ENCODE measurements around the gene VPS13D.

Gene VPS13D, protein sequence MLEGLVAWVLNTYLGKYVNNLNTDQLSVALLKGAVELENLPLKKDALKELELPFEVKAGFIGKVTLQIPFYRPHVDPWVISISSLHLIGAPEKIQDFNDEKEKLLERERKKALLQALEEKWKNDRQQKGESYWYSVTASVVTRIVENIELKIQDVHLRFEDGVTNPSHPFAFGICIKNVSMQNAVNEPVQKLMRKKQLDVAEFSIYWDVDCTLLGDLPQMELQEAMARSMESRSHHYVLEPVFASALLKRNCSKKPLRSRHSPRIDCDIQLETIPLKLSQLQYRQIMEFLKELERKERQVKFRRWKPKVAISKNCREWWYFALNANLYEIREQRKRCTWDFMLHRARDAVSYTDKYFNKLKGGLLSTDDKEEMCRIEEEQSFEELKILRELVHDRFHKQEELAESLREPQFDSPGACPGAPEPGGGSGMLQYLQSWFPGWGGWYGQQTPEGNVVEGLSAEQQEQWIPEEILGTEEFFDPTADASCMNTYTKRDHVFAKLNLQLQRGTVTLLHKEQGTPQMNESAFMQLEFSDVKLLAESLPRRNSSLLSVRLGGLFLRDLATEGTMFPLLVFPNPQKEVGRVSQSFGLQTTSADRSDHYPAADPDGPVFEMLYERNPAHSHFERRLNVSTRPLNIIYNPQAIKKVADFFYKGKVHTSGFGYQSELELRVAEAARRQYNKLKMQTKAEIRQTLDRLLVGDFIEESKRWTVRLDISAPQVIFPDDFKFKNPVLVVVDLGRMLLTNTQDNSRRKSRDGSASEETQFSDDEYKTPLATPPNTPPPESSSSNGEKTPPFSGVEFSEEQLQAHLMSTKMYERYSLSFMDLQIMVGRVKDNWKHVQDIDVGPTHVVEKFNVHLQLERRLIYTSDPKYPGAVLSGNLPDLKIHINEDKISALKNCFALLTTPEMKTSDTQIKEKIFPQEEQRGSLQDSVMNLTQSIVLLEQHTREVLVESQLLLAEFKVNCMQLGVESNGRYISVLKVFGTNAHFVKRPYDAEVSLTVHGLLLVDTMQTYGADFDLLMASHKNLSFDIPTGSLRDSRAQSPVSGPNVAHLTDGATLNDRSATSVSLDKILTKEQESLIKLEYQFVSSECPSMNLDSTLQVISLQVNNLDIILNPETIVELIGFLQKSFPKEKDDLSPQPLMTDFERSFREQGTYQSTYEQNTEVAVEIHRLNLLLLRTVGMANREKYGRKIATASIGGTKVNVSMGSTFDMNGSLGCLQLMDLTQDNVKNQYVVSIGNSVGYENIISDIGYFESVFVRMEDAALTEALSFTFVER (N-terminal part only)

DNA sequence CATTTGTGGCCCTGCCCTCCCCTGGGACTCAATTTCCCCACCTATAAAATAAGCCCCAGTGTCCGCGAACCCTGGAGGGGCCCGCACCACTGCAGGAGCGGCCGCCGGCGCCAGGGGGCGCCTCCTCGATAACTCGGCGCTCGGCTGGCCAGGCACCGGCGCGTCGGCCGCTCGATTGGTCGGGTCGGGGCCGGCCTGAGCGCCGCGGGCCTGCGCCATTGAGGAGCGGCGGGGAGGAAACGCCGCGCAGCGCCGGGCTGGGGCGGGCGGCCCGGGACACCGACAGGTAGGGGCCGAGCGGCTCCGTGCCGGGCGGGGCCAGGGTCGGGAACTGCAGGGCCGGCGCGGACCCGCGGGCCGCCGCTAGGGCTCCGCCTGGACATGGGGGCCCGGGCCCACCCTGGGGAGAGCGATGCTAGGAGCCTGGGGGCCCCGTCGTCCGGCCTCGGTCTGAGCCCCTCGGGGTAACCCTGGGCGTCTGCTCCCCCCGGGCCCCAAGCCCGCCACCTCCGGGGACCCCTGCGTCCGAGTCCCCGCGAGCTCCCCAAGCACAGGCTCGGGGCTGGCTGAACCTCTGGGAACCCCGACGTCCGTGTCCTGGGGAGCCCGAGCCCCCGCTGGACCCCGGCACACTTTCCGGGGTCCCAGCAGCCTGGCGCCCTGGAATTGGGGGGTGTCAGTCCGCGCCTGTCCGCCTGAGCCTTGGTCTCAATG, at the start of gene VPS13D:
Gene VPS13D, plus strand, starts transcription at position 196 of the 714 bp plus-strand sequence. CDS start 4,237 bp downstream, outside the sequence.
- DNase-seq, result peak; percentile 91

DNA sequence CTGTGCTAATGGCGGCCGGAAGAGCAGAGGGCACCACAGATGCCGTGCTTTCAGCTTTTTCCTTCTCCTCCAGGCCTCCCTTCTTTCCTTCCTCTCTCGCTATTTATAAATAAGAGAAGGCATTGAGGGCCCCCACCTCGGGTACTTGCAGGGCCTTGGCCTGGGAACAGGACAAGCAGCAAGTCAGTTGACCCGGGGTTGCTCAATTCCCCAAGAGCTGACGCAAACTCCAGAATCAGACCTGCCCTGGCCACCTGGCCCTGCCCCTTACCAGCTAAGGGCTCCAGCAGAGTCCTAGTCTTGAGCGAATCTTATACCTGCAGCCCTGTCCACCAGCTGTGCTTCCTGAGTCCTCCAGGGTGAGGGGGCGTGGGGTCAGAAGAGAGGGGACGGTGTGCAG, 49.5 kb upstream of the VPS13D start:
- DNase-seq, result no peak

DNA sequence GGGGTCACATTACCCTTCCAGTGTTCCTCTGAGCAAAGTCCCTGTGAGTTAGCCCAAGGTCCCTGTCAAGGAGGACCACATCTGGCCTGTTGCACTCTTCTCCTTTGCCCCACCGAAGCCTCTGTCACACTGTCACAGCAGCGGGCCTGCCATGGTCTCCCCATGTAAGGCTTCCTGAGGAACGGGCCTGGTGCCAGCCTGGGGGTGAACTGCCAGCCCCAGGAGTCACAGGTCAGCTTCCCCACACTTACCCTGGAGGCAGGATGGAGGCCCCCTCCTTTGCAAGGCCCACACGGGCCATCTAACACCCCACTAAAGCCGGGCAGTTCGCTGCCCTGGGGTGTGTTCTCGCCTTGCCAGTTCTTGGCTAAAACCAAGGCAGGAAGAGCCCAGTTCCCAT, 48.9 kb upstream of the VPS13D start:
- no peak for DNase-seq

DNA sequence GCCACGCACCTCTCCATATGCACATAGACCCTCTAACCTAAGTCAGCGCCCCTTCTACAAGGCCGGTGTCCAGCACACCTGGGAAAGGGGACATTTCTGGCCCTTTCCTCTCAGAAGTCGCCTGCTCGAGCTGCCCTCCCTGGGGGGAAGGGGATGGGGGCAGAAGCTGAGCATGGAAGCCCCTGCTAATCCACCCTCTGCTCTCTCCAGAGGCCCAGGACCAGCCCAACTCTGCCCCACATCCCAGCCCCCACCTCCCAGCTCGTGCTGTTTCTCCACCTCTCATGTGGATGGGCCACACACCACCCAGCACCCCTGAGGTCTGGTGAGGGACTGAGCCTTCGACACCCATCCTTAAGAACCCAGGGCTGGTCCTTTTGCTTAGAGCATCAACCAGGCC, 48.3 kb upstream of the VPS13D start:
- DNase-seq, result no peak

DNA sequence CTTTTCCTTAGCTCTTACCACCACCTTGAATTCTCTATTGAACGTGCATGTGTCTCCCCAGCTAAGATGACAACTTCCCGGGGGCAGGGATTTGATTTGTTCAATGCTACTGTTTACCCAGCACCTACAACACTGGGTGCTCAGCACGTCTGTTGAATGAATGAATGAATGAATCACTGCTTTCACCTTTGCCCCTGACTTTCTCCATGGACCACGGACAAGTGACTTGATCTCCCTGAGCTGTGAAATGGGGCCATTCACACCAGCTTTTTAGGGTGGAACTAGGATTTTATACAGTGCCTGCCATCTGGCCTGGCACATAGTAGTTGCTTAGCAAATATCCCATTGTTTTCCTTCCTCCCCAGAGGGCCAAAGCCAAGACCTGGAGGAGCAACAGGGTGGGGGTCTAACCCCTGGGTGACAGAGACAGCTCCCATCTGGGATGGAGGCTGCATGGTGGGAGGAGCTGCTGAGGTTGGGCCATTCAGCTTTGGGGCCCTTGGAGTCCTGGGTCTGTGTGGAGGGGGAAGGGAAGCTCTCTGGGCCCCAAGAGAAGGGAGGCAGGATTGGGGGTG, 47.3 kb upstream of the VPS13D start:
- no peak for DNase-seq

DNA sequence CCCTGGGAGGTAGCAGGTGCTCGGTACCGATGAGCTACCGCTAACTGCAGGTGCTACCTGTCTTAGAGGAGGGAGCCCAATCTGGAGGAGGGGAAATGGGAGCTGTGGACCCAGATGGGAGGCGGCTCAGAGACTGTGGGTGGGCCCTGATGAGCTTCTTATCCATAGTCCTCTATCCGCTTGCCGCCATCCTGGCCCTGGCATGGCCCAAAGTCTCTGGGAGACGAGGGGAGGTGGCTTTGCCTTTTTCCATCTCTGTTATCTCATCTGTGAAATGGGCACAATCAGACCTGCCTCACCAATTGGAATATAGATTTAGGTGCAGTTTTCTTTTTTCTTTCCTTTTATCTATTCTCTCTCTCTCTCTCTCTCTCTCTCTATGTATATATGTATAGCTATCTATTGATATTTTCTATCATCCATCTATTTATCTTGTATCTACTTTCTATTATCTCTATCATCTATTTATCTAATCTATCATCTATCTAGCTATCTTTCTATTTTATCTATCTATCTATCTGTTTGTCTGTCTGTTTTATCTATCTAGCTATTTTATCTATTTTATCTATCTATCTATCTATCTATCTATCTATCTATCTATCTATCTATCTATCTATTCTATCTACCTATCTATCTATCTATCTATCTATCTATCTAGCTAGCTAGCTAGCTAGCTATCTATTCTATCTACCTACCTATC, 46.6 kb upstream of the VPS13D start:
- no peak for DNase-seq

DNA sequence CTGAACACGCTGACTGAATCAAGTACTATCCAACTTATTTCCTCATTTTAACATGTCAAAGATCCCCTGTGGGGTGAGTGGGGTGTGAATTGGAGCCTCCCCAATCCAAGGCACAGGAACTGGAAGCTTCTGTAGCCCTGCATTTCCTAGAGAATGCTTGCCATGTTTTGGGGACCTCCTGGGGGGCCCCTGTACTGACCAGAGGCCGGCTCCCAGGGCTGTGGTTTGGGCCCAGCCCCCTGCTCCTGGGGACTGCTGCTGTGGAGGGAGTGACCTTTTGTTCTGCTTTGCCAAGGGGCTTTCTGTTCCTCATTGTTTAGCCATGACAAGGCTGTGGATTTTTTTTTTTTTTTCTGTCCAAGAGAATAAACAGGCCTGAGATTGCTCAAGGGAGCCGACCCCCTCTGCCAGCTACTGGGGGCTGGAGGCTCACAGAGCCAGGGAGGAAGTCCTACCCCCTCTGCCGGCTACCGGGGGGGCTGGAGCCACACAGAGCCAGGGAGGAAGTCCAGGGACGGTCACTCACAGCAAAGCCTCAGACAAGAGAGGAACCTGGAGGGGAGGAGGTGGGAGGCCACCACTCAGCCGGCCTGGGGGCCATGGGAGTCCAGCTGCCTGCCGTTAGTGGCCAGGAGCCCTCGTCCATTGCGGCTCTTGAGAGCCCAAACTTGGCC, 45.7 kb upstream of the VPS13D start:
- no peak for DNase-seq

DNA sequence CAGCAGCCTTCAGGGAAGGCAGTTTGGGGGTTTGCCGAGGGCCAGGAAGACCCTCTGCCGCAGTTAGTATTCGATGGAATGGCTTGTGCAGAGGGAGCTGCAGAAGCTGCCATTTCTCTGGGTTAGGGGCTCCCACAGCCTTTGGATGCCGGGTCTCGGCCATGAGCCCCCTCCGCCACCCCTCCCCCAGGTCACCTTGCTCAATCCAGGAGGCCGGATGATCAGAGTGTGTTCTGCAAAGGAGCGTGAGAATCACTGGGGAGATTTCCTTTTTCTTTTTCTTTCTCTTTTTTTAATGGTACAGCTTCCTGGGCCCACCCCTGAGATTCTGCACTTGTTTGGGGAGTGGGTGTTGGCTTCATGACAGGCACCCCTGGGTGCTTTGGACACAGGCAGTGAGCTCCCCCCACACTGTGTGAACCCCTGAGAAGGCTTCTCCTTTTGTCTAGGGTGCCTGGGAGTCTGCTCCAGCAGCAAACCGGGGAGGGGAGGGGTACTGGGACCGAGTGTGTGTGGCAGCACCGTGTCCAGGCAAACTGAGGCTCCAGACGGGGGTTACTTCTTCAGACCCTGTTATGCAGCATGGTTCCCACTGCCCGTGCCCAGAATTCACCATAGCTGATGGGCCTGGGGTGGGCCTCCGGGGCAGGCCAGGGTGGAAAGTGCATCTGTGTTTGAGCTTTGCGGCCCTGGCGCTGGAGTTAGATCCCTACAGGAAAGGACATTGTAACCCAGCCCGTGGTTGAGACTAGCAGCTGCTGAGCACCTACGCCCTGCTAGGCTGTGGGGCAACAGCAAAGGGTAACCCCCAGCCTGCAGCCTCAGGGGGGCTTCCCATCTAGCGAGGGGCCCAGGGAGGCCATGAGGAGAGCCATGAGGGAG, 44.6 kb upstream of the VPS13D start:
- no peak for DNase-seq

DNA sequence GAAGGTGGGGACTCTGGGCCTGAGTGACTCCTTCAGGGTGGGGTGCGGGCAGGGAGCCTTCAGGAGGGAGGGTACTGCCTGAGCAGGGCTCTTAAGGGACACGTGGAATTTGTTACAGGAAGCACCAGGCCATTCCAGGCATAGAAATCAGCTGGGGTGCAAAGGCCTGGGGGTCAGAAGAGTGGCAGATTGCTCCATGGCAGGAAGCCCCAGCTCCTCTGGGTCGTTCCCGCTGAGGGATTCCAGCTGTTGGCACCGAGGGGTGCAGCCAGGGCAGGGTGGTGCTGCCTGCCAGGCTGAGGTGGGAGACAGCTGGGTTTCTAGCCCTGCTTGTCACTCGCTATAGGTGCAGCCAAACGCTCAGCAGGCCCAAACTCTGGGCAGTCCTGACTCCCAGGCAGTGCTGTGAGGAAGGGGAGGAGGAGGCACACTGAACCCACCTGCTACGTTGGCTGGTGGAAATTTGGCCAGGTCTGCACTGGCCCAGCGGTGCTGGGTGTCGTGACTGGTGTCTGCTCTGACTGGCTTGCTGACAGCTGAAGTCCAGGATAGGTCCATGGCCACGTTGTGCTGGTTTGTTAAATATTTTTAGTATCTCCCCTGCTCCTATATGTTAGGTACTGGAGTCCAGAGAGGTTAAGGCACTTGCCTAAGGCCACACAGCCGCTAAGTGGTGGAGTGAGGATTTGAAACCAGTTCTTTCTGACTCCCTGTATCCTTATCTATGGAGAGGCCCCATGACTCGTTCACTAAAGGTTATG, 43.7 kb upstream of the VPS13D start:
- DNase-seq, result no peak

DNA sequence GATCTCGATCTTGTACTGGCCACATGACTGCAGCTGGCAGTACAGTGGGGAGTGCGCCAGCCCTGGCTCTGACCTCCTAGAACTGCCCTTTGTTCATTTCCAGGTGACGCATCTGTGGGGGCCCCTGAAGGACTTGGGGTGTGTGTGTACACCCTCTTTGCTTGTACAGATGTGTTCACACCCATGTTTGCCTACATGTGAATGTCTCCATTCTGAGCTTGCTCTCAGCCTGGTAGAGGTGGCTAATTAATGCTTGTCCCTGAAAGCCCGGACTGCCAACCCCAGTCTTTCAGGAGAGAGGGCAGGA, 43.2 kb upstream of the VPS13D start:
- DNase-seq, result no peak

DNA sequence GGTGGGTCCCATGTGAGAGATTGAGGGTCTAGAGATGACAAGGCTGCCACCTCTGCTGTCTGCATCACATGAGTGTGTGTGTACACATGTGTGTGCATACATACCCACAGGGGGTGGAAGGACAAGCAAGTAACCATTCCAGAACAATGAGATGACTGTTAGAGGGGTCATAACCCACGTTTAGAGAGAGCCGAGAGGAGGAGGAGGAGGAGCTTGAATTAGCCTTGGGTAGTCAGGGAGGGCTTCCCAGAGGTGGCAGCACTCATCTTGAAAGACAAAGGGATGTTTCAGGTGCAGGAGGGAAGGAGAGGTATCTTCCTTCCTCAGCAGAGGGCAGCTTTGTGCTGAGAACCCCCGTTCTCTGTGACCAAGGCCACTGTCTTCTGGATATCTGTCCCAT, 41.7 kb upstream of the VPS13D start:
- no peak for DNase-seq

DNA sequence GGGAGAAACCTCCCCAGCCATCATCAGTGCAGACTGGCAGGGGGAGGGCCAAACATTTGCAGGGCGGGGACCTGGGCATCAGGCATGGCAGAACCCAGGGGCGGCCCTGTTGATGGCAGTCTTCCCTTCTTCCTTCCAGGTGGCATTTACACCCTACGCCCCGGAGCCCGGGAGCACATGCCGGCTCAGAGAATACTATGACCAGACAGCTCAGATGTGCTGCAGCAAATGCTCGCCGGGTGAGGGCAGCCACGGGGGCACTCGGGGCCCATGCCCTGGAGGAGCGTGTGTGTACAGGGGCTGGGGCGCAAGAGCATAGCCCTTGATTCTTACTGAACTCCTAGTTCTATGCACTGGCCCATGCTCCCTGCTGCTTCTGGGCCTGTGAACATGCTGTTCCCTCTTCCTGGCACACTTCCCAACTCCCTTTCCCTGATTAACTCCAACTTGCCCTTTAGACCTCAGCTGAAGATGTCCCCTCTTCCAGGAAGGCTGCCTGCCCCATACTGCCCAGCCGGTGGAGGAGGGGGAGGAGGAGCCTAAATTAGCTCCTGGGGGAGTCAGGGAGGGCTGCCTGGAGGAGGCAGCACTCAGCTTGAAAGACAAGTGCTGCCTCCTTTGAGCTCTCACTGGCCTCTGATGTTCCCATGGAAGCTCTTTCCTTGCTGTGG, 41.0 kb upstream of the VPS13D start:
- DNase-seq, result no peak

DNA sequence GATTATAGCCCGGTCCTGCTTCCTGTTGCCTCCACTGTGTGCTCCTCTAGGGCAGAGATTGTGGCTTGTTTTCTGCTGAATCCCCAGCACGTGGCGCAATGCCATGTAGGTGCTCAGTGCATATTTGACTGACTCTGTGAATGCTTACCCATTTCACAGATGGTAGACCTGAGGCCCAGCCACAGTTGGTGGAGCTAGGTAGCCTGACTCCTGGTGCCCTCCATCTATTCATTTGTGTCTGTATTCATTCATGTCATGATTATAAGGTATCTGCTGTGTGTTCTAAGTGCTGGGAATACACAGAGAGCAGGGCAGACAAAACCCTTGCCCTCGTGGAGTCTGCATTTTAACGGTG, 40.5 kb upstream of the VPS13D start:
- DNase-seq, result no peak

DNA sequence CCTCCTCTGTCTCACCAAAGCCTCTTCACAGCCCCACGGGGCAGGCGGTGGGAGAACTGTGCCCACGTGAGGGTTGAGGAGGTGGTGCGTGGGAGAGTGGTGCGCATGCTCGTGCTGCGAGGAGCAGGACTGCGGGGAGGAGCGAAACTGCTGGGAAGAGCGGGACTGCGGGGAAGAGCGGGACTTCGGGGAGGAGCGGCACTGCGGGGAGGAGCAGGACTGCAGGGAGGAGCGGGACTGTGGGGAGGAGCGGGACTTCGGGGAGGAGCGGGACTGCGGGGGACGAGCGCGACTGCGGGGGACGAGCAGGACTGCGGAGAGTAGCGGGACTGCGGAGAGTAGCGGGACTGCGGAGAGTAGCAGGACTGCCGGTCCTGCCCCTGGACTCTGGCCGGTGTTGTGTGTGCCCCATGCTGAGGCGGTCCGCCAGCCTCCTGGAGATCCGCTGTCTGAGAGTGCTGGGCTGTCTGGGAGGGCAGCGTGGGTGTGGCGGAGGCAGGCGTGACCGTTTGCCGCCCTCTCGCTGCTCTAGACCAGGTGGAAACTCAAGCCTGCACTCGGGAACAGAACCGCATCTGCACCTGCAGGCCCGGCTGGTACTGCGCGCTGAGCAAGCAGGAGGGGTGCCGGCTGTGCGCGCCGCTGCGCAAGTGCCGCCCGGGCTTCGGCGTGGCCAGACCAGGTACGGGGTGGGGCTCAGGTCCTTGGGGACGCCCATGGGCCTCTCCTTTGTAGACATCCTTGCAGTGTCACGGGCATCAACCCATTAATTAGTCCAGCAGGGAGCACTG, 38.4 kb upstream of the VPS13D start:
- DNase-seq, result no peak

DNA sequence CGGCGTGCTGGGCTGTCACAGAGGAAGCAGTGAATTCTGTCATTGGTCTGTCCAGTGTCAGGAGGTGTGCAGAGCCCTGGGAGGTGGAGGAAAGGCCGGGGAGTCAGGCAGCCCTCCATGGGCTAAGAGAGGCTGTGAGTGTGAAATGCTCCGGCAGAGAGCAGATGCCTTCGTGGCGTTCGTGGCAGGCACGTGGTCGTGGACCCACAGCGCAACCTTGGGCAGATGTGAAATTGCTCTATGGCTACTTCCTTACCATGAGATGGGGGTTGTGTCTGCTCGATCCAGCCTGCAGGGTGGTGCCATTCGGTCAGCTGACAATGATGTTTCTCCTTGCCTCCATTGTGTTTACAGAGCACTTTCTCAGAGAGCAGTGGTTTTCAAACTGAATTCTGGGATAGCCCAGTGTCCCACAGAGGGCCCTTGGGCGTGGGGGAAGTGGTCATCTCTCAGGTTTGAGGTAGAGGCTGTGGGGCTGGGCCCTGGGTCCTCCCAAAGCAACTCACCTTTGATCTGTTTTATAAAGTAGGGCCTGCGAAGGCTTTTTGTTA, 35.1 kb upstream of the VPS13D start:
- DNase-seq, result no peak

DNA sequence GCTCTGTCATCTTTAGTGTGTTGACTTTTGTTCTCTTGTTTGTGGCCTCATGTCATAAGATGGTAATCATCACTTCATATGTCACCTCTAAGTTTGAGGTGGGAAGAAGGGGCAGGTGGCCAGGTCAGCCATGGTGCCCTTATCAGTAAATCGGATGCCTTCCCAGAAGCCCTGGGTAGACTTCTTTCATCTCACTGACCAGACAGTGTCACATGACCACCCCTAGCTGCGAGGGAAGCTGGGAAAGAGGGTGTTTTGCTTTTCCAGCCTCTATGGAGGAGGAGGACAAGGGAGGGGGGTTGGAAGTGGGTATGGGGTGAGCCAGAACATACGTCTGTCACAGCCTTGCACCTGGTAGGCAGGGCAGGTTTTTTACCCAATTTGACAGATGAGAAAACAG, 34.4 kb upstream of the VPS13D start:
- DNase-seq, result no peak

DNA sequence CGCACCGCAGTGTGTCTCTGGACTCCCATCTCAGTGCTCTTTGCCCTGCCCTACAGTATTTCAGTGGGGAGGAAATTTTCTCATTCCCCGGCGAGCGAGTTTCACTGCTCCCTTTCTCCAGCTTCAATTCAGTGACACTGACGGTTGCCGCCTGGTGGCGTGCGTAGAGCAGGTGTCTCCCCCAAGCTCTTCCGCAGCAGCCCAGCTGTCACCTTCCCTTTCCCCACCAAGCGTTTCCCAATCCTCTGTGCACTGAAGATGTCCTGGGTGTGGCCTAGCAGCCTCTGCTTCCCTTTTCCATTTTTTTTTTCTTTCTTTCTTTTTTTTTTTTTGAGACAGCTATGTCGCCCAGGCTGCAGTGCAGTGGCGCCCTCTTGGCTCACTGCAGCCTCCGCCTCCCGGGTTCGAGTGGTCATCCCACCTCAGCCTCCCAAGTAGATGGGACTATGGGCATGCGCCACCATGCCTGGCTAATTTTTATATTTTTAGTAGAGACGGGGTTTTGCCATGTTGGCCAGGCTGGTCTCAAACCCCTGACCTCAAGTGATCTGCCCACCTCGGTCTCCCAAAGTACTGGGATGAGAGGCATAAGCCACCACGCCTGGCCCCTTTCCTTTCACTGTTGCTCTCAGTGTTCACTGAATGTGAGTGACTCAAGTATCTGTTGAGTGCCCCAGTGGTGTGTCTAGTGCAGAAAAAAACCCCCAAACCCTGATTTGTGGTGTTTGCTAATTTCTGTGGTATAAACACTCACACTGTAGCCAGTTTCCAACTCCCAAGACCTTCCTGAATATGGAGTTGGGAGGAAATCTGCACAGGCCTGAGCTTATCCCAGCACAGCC, 33.0 kb upstream of the VPS13D start:
- DNase-seq, result no peak

Data from activated CD4-positive, alpha-beta T cell treated with anti-CD3 and anti-CD28 coated beads for 48 hours (primary cell).